ENCODE measurements around the gene DIS3L2.

The DIS3L2 gene

DNA sequence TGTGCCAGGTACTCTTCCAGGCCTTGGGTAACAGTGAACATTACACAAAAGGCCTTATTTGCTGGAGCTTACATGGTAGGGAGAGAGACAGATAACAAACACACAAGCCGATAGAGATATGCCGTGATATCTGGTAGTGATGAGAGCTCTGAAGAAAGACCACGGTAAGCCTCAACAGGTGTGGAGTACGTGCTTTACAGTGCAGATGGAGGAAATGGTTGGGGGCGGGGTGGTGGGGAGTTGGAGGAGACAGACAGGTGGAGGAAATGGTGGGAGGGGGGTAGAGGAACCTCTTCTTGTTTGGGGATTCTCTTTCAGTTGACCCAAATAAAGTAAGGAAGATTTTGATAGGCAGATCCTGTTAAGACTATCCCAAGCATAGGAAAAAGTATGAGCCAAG, 276.0 kb downstream of the DIS3L2 start:
- Histone ChIP-seq H3K36me3 (ENCODE audit: insufficient read depth, low read length) (no peaks in the 10 kb centered on the region), H3K9ac (ENCODE audit: low read depth, low read length) (no peak overlapping the region), H3K9me3 (ENCODE audit: control insufficient read depth, insufficient read depth, low read length) (no peaks in the 10 kb centered on the region), H3K4me1 (ENCODE audit: insufficient read depth, low read length) (no peaks in the 10 kb centered on the region)

- Histone ChIP-seq H3K9me3 (ENCODE audit: control insufficient read depth, insufficient read depth, low read length) (no peaks in the 10 kb centered on the region), H3K4me1 (ENCODE audit: insufficient read depth, low read length) (no peaks in the 10 kb centered on the region), H3K9ac (ENCODE audit: low read depth, low read length) (no peak overlapping the region), H3K36me3 (ENCODE audit: insufficient read depth, low read length) (no peaks in the 10 kb centered on the region)
Observed at GRCh38 chr2:232238108-232238507, 276.6 kb downstream of the DIS3L2 start.

DNA sequence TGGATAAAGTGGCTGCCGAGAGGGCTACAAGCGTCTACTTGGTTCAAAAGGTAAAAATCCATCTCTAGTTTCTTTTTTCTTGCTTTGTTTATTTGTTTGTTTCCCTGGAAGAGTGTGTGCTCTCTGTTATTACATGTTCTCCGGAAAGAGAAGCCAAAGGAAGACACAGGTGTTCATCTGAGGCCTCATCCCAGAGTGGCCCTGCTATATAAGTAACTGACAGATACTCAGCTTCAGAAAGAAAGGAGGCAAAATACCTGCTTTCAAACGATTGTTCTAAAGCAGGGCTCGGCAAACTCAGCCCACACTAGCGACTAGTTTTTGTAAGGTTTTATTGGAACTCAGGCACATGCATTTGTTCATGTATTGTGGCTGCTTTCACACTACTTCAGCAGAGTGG, 277.1 kb downstream of the DIS3L2 start:
- Histone ChIP-seq H3K9me3 (ENCODE audit: control insufficient read depth, insufficient read depth, low read length) (no peaks in the 10 kb centered on the region), H3K9ac (ENCODE audit: low read depth, low read length) (no peak overlapping the region), H3K36me3 (ENCODE audit: insufficient read depth, low read length) (no peaks in the 10 kb centered on the region), H3K4me1 (ENCODE audit: insufficient read depth, low read length) (no peaks in the 10 kb centered on the region)

DNA sequence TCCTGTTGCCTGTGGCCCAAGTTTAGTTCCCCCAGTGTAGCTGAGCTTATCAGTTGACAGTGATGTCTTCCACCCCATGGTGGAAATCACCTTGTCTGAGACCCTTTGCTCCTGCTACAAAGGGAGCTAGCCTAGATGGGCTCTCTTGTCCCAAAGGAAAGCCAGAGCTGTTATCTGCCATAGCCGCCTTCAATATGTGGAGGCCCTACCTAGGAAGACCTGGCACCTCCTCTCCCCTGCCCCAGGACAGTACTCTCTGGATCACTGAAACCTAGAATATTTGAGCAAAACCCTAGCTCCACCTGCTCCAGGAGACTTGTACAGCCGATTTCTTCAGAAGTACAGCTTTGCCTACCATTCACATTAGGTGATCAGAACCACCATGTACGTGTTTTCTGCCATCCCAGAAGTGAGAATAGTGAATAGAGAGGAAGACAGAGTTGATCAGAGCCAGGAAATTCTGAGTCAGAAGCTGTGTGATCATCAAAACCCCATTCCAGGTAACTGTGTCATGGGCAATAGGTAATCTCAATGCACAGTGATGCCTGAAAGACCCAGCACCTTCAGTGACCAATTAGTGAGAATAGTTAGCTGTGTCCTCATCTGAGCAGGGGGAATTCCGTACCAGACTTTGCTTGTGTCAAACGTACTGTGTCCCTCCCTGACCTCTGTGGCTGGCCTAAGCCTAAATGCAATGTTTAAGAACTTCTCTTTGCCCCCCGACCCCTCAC, 278.6 kb downstream of the DIS3L2 start:
- no peak overlapping the region for H3K9ac ChIP-seq (ENCODE audit: low read depth, low read length)
- H3K36me3 ChIP-seq (ENCODE audit: insufficient read depth, low read length): no peaks in the 10 kb centered on the region
- H3K4me1 ChIP-seq (ENCODE audit: insufficient read depth, low read length): no peaks in the 10 kb centered on the region
- H3K9me3 ChIP-seq (ENCODE audit: control insufficient read depth, insufficient read depth, low read length): no peaks in the 10 kb centered on the region

DNA sequence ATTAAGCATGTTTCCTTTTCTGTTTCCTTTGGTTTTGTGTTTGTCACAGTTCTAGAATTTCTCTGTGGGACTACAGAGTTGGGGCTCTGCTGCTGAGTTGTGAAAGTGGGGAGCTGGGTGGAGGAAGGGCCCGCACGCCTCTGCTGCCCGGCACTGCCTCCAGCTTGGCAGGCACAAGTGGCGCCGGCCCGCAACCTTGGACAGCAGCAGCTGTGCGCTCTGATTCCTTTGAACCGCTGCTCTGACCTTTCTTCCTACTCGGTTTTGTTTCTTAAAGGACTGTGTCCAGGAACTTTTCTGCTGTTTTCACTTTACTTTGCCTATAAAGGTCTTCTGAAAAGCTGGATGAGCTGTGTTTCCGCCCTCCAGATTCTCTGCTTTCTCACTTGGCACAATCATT, 279.4 kb downstream of the DIS3L2 start:
- Histone ChIP-seq H3K36me3 (ENCODE audit: insufficient read depth, low read length) (no peaks in the 10 kb centered on the region), H3K9me3 (ENCODE audit: control insufficient read depth, insufficient read depth, low read length) (no peaks in the 10 kb centered on the region), H3K9ac (ENCODE audit: low read depth, low read length) (no peak overlapping the region), H3K4me1 (ENCODE audit: insufficient read depth, low read length) (no peaks in the 10 kb centered on the region)

DNA sequence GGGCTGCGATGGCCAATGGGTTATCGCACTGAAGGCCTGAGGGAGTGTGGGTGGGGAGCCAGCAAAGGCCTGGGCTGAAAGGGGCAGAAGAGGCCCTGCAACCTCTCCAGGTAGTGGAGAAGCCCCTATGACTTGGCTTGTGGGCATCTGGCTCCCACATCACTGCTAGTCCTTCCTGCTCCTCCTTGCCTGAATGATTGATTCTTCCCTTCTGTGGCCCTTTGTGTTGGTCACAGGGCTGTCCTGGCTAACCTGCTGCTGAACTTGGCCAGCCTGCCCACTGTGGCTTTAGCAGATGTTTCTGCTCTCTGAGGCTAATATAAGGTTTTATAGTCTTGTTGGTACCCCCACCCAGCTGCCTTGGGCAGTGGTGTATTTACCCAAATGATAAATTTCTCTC, 280.8 kb downstream of the DIS3L2 start:
- no peaks in the 10 kb centered on the region for H3K9me3 ChIP-seq (ENCODE audit: control insufficient read depth, insufficient read depth, low read length)
- no peaks in the 10 kb centered on the region for H3K36me3 ChIP-seq (ENCODE audit: insufficient read depth, low read length)
- H3K9ac ChIP-seq (ENCODE audit: low read depth, low read length): no peak overlapping the region
- H3K4me1 ChIP-seq (ENCODE audit: insufficient read depth, low read length): 0 out of 2 replicates have a peak, but pooled peaks cover 3% of the 10 kb centered on the region

DNA sequence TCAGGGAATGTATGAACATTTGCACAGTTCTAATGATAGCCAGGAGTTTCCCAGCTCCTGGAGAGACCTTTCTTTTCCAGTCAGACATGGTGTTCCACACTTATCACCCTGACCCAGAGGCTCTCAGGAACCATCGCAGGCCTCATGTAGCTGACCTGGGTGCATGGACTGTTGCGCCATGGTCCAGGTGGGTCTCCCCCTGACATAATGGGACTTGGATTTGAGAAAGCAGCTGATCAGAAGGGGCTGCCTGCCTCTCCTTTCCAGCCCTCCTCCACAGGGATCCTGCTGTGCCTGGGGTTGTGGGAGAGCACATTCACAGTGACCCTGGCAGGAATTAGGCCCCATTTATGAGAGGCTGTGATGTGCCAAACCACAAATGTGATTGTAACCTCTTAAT, 283.6 kb downstream of the DIS3L2 start:
- Histone ChIP-seq H3K36me3 (ENCODE audit: insufficient read depth, low read length) (no peaks in the 10 kb centered on the region), H3K9ac (ENCODE audit: low read depth, low read length) (no peak overlapping the region), H3K9me3 (ENCODE audit: control insufficient read depth, insufficient read depth, low read length) (no peaks in the 10 kb centered on the region), H3K4me1 (ENCODE audit: insufficient read depth, low read length) (0 out of 2 replicates have a peak, but pooled peaks cover 3% of the 10 kb centered on the region)

DNA sequence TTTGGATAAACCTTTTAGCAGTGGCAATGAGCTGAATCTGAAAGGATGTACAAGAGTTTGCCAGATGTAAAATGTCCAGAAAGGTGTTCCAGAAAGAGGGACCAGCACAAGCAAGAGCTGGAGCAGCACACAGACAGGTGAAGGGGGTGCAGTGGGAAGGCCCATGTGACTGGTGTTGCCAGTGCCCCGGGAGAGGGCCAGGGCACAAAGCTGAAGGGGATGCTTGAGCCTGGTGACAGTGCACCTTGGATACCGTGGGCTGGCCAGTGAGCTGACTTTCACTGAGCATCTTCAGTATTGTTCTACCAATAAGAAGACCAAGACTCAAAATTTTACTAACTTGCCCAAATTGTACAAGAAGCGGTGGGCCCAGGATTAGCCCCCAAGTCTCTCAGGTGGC, 284.7 kb downstream of the DIS3L2 start:
- Histone ChIP-seq H3K4me1 (ENCODE audit: insufficient read depth, low read length) (0 out of 2 replicates have a peak, but pooled peaks cover 3% of the 10 kb centered on the region), H3K9me3 (ENCODE audit: control insufficient read depth, insufficient read depth, low read length) (no peaks in the 10 kb centered on the region), H3K36me3 (ENCODE audit: insufficient read depth, low read length) (no peaks in the 10 kb centered on the region), H3K9ac (ENCODE audit: low read depth, low read length) (no peak overlapping the region)

DNA sequence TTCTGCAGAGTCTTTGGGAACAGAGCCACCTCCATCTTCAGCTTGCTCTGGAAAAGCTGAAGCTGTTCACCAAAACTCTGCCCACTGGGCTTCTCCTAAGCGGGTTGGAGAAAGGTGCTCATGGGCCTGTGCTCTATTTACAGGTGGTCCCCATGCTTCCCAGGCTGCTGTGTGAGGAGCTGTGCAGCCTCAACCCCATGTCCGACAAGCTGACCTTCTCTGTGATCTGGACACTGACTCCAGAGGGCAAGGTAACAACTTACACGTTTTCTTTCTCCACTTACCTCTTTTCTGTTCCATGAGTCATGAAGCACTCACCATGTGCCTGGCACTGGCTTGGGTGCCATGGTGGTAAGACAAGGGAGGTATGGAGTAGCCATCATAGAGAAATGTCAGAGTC, 287.6 kb downstream of the DIS3L2 start:
- H3K9ac ChIP-seq (ENCODE audit: low read depth, low read length): no peak overlapping the region
- 0 out of 2 replicates have a peak, but pooled peaks cover 3% of the 10 kb centered on the region for H3K4me1 ChIP-seq (ENCODE audit: insufficient read depth, low read length)
- no peaks in the 10 kb centered on the region for H3K36me3 ChIP-seq (ENCODE audit: insufficient read depth, low read length)
- no peaks in the 10 kb centered on the region for H3K9me3 ChIP-seq (ENCODE audit: control insufficient read depth, insufficient read depth, low read length)

DNA sequence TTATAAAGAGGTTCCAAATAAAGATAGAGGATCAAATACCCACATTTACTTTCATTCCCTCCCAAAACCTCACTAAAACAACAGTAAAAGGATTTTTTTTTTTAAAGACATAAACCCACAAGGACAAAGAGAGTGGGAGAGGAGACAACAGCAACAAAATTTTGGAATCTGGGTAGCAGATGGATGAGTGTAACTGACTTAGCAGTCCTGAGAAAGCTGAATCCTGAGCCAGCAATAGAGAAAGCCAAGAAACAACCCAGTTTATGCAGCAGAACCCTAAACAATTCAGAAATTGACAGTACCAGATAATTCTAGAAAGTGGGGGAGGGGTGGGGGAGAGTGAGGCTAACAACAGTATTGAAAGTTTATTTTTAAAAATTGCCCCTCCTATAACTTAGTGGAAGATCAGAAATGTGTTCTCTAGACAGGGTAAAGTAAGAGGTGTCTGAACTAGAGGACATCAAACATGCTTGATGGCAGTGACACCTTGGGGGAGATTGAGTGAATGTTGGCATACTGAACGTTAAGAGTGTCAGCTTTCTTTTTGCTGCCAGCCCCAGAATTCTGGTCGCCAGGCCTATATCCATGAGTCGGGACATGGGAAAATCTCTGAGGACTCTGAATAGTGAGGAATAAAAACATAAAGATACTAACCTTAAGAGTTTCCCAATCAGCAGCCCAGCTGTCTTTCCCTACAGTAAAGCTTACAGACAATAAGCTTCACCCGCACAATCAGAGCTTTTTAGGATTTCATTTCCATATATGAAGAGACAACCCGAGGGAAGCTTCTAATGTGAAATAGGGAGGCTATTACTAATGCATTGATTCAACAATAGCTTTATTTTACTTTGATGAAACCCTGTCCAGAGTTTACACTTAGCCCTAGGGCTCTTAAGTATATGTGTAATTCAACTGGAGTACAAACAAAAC, 289.0 kb downstream of the DIS3L2 start:
- H3K9me3 ChIP-seq (ENCODE audit: control insufficient read depth, insufficient read depth, low read length): no peaks in the 10 kb centered on the region
- no peaks in the 10 kb centered on the region for H3K36me3 ChIP-seq (ENCODE audit: insufficient read depth, low read length)
- 0 out of 2 replicates have a peak, but pooled peaks cover 3% of the 10 kb centered on the region for H3K4me1 ChIP-seq (ENCODE audit: insufficient read depth, low read length)
- H3K9ac ChIP-seq (ENCODE audit: low read depth, low read length): no peak overlapping the region

DNA sequence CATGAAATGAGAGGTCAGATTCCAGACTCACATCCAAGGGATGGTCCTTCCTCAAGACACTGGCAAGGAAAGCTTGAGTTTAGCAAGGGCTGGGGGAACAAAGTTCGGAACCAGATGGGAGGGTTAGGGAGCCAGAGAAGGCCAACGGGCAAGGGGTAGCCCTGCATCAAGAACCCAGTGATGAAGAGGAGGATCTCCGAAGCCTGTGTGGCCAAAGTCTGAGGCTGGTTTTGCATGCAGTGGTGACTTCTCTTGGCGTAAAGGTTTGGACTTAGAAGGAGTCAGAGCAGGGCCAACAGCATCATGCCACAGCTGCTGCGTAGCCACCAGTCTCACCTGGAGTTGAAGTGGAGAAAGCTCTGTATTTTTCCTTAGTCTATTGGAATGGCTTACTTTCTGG, 293.5 kb downstream of the DIS3L2 start:
- no peaks in the 10 kb centered on the region for H3K9me3 ChIP-seq (ENCODE audit: control insufficient read depth, insufficient read depth, low read length)
- no peaks in the 10 kb centered on the region for H3K4me1 ChIP-seq (ENCODE audit: insufficient read depth, low read length)
- H3K36me3 ChIP-seq (ENCODE audit: insufficient read depth, low read length): no peaks in the 10 kb centered on the region
- no peak overlapping the region for H3K9ac ChIP-seq (ENCODE audit: low read depth, low read length)

DNA sequence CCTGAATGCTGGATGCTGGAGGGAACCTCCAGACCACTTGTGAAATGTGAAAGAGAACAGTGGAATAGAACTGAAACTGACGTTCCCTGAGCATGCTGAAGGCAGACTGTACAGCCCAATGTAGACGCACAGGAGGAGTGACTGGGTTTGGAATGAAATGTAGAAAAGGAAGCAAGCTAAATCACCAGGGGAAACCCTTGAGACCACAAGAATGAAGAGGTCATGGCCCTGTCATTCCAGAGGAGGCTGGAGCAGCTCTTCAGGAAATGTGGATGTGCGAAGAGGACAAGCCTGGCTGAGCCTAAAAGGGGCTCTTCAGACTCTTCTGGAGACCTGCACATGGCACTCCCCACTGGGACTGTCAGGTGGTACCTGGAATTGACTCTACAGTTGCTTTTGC, 298.6 kb downstream of the DIS3L2 start:
- H3K36me3 ChIP-seq (ENCODE audit: insufficient read depth, low read length): no peaks in the 10 kb centered on the region
- no peaks in the 10 kb centered on the region for H3K9me3 ChIP-seq (ENCODE audit: control insufficient read depth, insufficient read depth, low read length)
- no peak overlapping the region for H3K9ac ChIP-seq (ENCODE audit: low read depth, low read length)
- no peaks in the 10 kb centered on the region for H3K4me1 ChIP-seq (ENCODE audit: insufficient read depth, low read length)

DNA sequence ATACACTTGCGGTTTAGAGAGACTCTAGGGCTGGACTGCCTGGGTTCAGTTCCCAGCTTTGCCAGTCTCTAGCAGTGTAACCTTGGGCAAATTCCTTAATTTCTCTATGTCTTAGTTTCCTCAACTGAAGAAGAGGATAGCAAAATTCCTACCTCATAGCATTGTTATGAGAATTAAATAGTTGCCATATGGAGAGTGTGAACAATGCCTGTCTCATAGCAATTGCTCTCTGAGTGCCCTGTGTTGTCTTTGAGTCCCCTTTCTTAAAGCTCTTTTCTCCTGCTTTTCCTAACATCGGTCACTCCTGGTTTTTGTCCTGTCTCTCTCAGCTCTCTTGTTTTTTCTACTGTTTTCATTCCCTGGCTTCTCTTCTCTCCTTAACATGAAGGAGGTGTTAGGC, 300.3 kb downstream of the DIS3L2 start:
- Histone ChIP-seq H3K36me3 (ENCODE audit: insufficient read depth, low read length) (no peaks in the 10 kb centered on the region), H3K9ac (ENCODE audit: low read depth, low read length) (no peak overlapping the region), H3K9me3 (ENCODE audit: control insufficient read depth, insufficient read depth, low read length) (no peaks in the 10 kb centered on the region), H3K4me1 (ENCODE audit: insufficient read depth, low read length) (no peaks in the 10 kb centered on the region)

- no peaks in the 10 kb centered on the region for H3K9me3 ChIP-seq (ENCODE audit: control insufficient read depth, insufficient read depth, low read length)
- no peaks in the 10 kb centered on the region for H3K4me1 ChIP-seq (ENCODE audit: insufficient read depth, low read length)
- H3K9ac ChIP-seq (ENCODE audit: low read depth, low read length): no peak overlapping the region
- H3K36me3 ChIP-seq (ENCODE audit: insufficient read depth, low read length): no peaks in the 10 kb centered on the region
Observed at GRCh38 chr2:232263295-232263694, 301.8 kb downstream of the DIS3L2 start.

DNA sequence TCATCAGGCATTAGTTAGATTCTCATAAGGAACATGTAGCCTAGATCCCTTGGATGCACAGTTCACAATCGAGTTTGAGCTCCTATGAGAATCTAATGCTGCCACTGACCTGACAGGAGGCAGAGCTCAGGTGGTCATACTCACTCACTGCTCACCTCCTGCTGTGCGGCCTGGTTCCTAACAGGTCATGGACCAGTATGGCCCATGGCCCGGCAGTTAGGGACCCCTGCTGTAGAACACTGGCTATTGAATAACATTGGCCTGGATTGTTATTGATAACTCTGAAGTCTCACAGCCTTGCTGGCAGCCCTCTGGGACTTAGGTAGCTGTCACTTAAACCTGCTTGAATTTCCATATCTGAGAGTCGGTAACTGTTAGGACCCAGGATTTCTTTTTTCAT, 302.6 kb downstream of the DIS3L2 start:
- H3K9me3 ChIP-seq (ENCODE audit: control insufficient read depth, insufficient read depth, low read length): no peaks in the 10 kb centered on the region
- H3K36me3 ChIP-seq (ENCODE audit: insufficient read depth, low read length): no peaks in the 10 kb centered on the region
- no peak overlapping the region for H3K9ac ChIP-seq (ENCODE audit: low read depth, low read length)
- no peaks in the 10 kb centered on the region for H3K4me1 ChIP-seq (ENCODE audit: insufficient read depth, low read length)

Measured in ES-I3 (cell line).